Measurements from ENCODE around the gene PRKCI. TPM values are rescaled to one million over a fixed set of nuclear protein-coding genes. Genes with fewer than 3 reads are reported as not detected.
"Not testable (repeated sequence)": the region's sequence is repeated elsewhere in the genome, so short reads cannot be mapped to it uniquely, and the experiment has no call there.

The PRKCI gene
- total RNA-seq, 3 donors from 2014 or later (not counting 1 experiment from before 2014, with no cell fraction given), result 8.4 to 14.4 (median 11.1) TPM

- DNase-seq (no peak), ATAC-seq (no peak)
- Histone ChIP-seq H3K4me1 (ENCODE audit: control insufficient read depth, insufficient read depth, low read length) (peaks cover 7% of the 10 kb centered on the region), H3K27ac (ENCODE audit: low read length) (no peak overlapping the region), H3K4me3 (ENCODE audit: low read length) (no peak overlapping the region), H3K27me3 (ENCODE audit: control insufficient read depth, insufficient read depth, low read length) (no peaks in the 10 kb centered on the region), H3K36me3 (ENCODE audit: control insufficient read depth, insufficient read depth, low read length) (no peaks in the 10 kb centered on the region), H3K9me3 (ENCODE audit: control insufficient read depth, insufficient read depth, low read length) (no peaks in the 10 kb centered on the region)
- no peaks in the 10 kb centered on the region for H3K9me3 Mint-ChIP-seq
- H3K4me3 Mint-ChIP-seq, result no peak overlapping the region
- no peaks in the 10 kb centered on the region for H3K36me3 Mint-ChIP-seq
- intact Hi-C loops (cut with micrococcal nuclease), result no loop called here
- WGBS (ENCODE audit: insufficient coverage), result 89% methylated on average over 6 of the region's 6 CpGs
- H3K27me3 Mint-ChIP-seq (ENCODE audit: low read depth in 2 of 2), result peaks cover 2 to 7% of the 10 kb centered on the region in 2 donors
- H3K27ac Mint-ChIP-seq, result no peak overlapping the region
- peaks cover 6% of the 10 kb centered on the region in 2 donors for H3K4me1 Mint-ChIP-seq
- no peak for TF ChIP-seq CTCF (IDR thresholded peaks at IDR 0.05)
These were observed 101.1 kb downstream of the PRKCI start for GRCh38 chr3:170323331-170323730.

GRCh38 chr3:170324962-170325361 lies 102.7 kb downstream of the PRKCI start:
- no peak overlapping the region for H3K4me3 Mint-ChIP-seq

GRCh38 chr3:170327040-170327808 lies 105.0 kb downstream of the PRKCI start:
- H3K27ac ChIP-seq (ENCODE audit: low read length), result no peak overlapping the region
- no peaks in the 10 kb centered on the region for H3K36me3 Mint-ChIP-seq
- no peak overlapping the region for H3K4me3 Mint-ChIP-seq

More at GRCh38 chr3:170324962-170325361, 102.7 kb downstream of the PRKCI start:
- Histone ChIP-seq H3K36me3 (ENCODE audit: control insufficient read depth, insufficient read depth, low read length) (no peaks in the 10 kb centered on the region), H3K9me3 (ENCODE audit: control insufficient read depth, insufficient read depth, low read length) (no peaks in the 10 kb centered on the region), H3K27ac (ENCODE audit: low read length) (no peak overlapping the region), H3K4me3 (ENCODE audit: low read length) (no peak overlapping the region), H3K4me1 (ENCODE audit: control insufficient read depth, insufficient read depth, low read length) (peaks cover 7% of the 10 kb centered on the region), H3K27me3 (ENCODE audit: control insufficient read depth, insufficient read depth, low read length) (no peaks in the 10 kb centered on the region)
- intact Hi-C loops (cut with micrococcal nuclease), result no loop called here
- H3K27me3 Mint-ChIP-seq (ENCODE audit: low read depth in 2 of 2), result peaks cover 2 to 7% of the 10 kb centered on the region in 2 donors
- no peak overlapping the region for H3K27ac Mint-ChIP-seq
- peaks cover 6% of the 10 kb centered on the region in 2 donors for H3K4me1 Mint-ChIP-seq
- H3K36me3 Mint-ChIP-seq, result no peaks in the 10 kb centered on the region
- 88% methylated on average over 2 of the region's 3 CpGs for WGBS (ENCODE audit: insufficient coverage)
- DNase-seq (no peak), ATAC-seq (no peak)
- TF ChIP-seq CTCF (IDR thresholded peaks at IDR 0.05), result no peak
- H3K9me3 Mint-ChIP-seq, result no peaks in the 10 kb centered on the region

GRCh38 chr3:170327868-170328548 lies 105.8 kb downstream of the PRKCI start:
- H3K9me3 ChIP-seq (ENCODE audit: control insufficient read depth, insufficient read depth, low read length); H3K4me3 Mint-ChIP-seq; ATAC-seq; H3K27me3 ChIP-seq (ENCODE audit: control insufficient read depth, insufficient read depth, low read length); H3K4me1 Mint-ChIP-seq; H3K4me1 ChIP-seq (ENCODE audit: control insufficient read depth, insufficient read depth, low read length); H3K27ac Mint-ChIP-seq; H3K36me3 Mint-ChIP-seq; H3K4me3 ChIP-seq (ENCODE audit: low read length); H3K27me3 Mint-ChIP-seq (ENCODE audit: low read depth in 2 of 2); DNase-seq; H3K27ac ChIP-seq (ENCODE audit: low read length); intact Hi-C loops (cut with micrococcal nuclease); H3K36me3 ChIP-seq (ENCODE audit: control insufficient read depth, insufficient read depth, low read length); H3K9me3 Mint-ChIP-seq: not testable (repeated sequence)
- WGBS (ENCODE audit: insufficient coverage), result 89% methylated on average over 7 of the region's 7 CpGs

More at GRCh38 chr3:170327040-170327808, 105.0 kb downstream of the PRKCI start:
- Histone ChIP-seq H3K9me3 (ENCODE audit: control insufficient read depth, insufficient read depth, low read length) (no peaks in the 10 kb centered on the region), H3K4me1 (ENCODE audit: control insufficient read depth, insufficient read depth, low read length) (peaks cover 10% of the 10 kb centered on the region), H3K27me3 (ENCODE audit: control insufficient read depth, insufficient read depth, low read length) (no peaks in the 10 kb centered on the region), H3K4me3 (ENCODE audit: low read length) (no peak overlapping the region), H3K36me3 (ENCODE audit: control insufficient read depth, insufficient read depth, low read length) (no peaks in the 10 kb centered on the region)
- no peak overlapping the region for H3K27ac Mint-ChIP-seq
- DNase-seq, result no peak
- intact Hi-C loops (cut with micrococcal nuclease), result no loop called here
- peaks cover 6% of the 10 kb centered on the region in 2 donors for H3K4me1 Mint-ChIP-seq
- no peaks in the 10 kb centered on the region for H3K9me3 Mint-ChIP-seq
- no peak for TF ChIP-seq CTCF (IDR thresholded peaks at IDR 0.05)
- WGBS (ENCODE audit: insufficient coverage), result 82% methylated on average over 24 of the region's 24 CpGs
- H3K27me3 Mint-ChIP-seq (ENCODE audit: low read depth in 2 of 2), result peaks cover 2 to 7% of the 10 kb centered on the region in 2 donors
- ATAC-seq, result peak in 1 of 3 donors; percentile 25
